Kidney epithelial cell (primary cell): Measurements from ENCODE around the gene ATP2A3. TPM values are rescaled to one million over a fixed set of nuclear protein-coding genes. Genes with fewer than 3 reads are reported as not detected.
"Not testable (repeated sequence)": the region's sequence is repeated elsewhere in the genome, so short reads cannot be mapped to it uniquely, and the experiment has no call there.

Source experiments
- DNase-seq: peaks from one replicate; pipeline ENCODE4 v3.0.0-alpha.2; 2010; ENCODE audit warnings: low read depth
- H3K27me3 ChIP-seq: 2 replicates; pipeline ENCODE4 v1.6.0; 2011; ENCODE audit warnings: low read length; ENCODE audit not compliant: control insufficient read depth, insufficient read depth
- H3K36me3 ChIP-seq: 2 replicates; pipeline ENCODE4 v1.5.1; 2011; ENCODE audit warnings: low read length; ENCODE audit not compliant: control insufficient read depth, insufficient read depth
- H3K4me3 ChIP-seq: 2 replicates; pipeline ENCODE4 v1.5.1; 2011; ENCODE audit warnings: low read depth, mild to moderate bottlenecking, control low read depth, low read length
- CTCF ChIP-seq: IDR thresholded peaks from 2 replicates; pipeline ENCODE4 v1.5.1; 2011; ENCODE audit warnings: mild to moderate bottlenecking, moderate library complexity, low read length, control low read depth, inconsistent platforms; ENCODE audit not compliant: insufficient read depth, poor library complexity, severe bottlenecking
- total RNA-seq: library from RNA; depleted of rRNA; stranded (reverse); fragments of >200 nt; gene quantifications from 2 replicates; pipeline ENCODE4 v1.2.3, GENCODE V29; 2015

Gene ATP2A3
- total RNA-seq, 1 donor from 2014 or later = 11.1 TPM

GRCh38 chr17:3994221-3994576 is 30.0 kb upstream of the ATP2A3 start:
- TF ChIP-seq CTCF = no peak
- Histone ChIP-seq H3K36me3 (no peaks in the 10 kb centered on the region), H3K27me3 (no peaks in the 10 kb centered on the region), H3K4me3 (no peak overlapping the region)
- DNase-seq = no peak

- Histone ChIP-seq H3K27me3 (no peaks in the 10 kb centered on the region), H3K36me3 (no peaks in the 10 kb centered on the region), H3K4me3 (no peak overlapping the region)
- TF ChIP-seq CTCF = no peak
- DNase-seq = no peak
Observed at GRCh38 chr17:3993493-3994220, 29.4 kb upstream of the ATP2A3 start.

GRCh38 chr17:3992370-3992769 is 28.1 kb upstream of the ATP2A3 start:
- H3K27me3 ChIP-seq = no peaks in the 10 kb centered on the region
- no peak overlapping the region for H3K4me3 ChIP-seq
- H3K36me3 ChIP-seq = no peaks in the 10 kb centered on the region
- DNase-seq = no peak
- TF ChIP-seq CTCF = no peak

GRCh38 chr17:3991699-3992098 is 27.5 kb upstream of the ATP2A3 start:
- not testable (repeated sequence) for H3K4me3 ChIP-seq, DNase-seq, H3K36me3 ChIP-seq, H3K27me3 ChIP-seq

- H3K36me3 ChIP-seq = no peaks in the 10 kb centered on the region
- no peak for DNase-seq
- TF ChIP-seq CTCF = no peak
- H3K27me3 ChIP-seq = peaks cover 6% of the 10 kb centered on the region
- no peak overlapping the region for H3K4me3 ChIP-seq
Observed at GRCh38 chr17:3990386-3991127, 26.3 kb upstream of the ATP2A3 start.

- Histone ChIP-seq H3K4me3 (no peak overlapping the region), H3K27me3 (peaks cover 6% of the 10 kb centered on the region), H3K36me3 (no peaks in the 10 kb centered on the region)
- no peak for DNase-seq
- TF ChIP-seq CTCF = no peak
Observed at GRCh38 chr17:3989041-3989886, 25.0 kb upstream of the ATP2A3 start.
